NCI-H187 treated with DMSO at 0.1 percent for 48 hours (cell line): ENCODE results near the gene LARP1.
"Not testable (repeated sequence)": the region's sequence is repeated elsewhere in the genome, so short reads cannot be mapped to it uniquely, and the experiment has no call there.

Source experiments
- DNase-seq: peaks from one replicate; lab custom pipeline; 2025; lab: John Stamatoyannopoulos, UW

Gene LARP1

DNA sequence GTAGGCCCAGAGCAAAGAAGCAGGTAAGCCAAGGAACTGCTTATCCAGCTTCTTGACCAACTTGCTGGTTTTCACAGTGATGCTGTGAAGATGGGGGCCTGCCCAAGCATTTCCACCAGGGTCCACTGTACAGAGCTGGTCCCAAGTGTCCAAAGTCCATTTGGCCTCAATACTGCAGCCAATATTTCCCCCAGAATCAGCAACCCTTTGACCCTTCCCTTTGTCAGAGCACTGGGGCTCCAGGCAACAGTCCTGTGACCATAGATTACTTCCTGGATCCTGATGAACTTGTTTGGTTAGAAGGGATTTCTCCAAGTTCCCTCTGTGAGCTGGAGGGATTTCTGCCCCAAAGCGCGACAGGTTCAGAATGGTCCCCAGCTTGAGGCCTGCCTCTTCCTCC is 68.9 kb downstream of the LARP1 start:
- no peak for DNase-seq

DNA sequence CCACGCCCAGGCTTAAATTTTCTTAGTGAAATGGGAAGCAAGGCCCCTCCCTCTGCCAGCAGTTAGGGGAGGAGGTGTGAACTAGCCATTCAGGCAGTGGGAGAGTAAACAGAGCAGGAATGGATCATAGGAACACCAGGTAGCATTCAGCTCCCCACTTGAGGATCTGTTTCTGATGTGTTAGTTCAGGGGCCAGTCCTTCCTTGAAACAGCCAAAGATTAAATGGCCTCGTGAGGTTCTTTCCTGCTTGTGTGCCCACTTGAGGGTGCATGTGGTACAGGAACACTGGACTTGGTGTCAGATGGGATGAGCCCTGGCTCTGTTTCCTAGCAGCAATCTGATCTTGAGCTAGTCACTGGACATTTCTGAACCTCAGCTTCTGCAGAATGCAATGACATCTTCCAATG is 74.0 kb downstream of the LARP1 start:
- DNase-seq, result no peak

DNA sequence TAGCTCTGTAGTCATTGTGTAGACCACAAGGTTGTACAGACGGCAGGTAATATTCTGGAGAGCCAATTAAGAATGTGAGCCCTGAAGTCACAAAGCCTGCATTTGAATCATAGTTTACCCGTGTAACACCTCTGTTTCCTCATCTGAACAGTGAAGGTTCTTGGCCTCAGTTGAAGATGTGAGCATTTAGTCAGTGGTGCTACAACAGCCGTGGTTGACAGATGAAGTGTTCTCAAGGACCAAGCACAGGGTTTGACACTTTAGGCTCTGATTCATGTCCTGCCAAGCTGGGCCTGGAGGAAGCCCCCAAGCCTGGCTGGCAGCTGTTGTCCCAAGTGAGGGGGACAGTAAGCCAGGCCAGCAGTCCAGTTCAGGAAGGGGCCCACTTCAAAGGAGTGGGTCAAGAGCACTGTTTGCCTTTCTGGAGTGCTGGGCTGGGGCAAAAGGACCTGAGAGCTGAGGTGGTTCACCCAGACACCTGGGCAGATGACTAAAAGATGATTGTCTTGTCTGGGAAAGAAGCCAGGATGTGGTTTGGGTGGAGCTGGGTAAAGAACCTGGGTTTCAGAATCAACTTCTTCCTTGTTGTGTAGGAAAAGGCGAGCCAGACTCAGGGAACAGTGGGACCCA is 74.5 kb downstream of the LARP1 start:
- no peak for DNase-seq

DNA sequence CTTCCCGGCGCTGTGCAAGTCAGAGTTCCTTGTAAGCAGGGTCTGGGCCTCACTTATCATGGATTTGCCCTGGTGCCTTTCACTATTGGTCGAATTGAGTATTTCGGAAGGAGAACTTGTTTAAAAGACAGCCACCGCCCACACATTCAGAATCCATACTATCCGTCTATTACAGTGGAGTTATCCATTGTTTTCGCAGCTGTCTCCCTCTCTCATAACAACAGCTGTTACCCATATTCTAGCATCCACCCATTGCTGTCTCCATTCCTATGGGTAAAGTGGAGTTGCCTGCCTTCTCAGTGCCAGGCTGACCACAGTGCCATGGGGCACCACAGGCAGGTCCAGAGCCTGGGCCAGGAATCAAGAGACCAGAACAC is 75.0 kb downstream of the LARP1 start:
- no peak for DNase-seq

DNA sequence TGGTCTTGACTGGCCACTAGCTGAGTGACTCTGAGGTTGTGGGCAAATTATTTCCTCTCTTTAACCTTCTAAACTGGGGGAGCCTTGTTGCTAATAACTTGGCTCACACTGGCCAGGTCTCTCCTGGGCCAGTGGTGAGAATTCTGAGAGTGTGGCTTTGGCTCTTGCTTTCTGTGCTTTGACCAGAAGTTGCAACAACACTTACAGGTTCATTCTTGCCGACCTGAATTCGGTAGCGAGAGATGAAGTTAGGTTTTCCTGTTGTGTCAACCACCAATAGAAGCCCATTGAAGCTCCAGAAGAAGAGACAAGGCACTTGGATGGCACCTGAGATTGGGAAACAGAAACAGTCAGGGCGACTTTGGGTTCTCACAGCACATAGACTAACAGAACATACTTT is 75.4 kb downstream of the LARP1 start:
- no peak for DNase-seq

DNA sequence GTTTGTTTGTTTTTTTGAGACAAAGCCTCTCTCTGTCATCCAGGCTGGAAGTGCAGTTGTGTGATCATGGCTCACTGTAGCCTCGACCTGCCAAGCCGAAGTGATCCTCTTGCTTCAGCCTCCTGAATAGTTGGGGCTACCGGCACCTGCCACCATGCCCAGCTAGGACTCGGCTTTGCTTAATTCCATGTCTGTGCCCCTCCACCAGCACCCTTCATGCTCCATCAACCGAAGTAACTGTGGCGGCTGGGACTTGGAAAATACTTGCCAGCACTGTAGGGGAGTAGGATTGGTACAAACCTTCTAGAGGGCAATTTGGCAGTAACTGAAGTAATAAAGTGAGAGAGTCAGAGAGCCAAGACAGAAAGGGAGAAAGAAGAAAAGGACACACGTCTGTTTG is 76.3 kb downstream of the LARP1 start:
- DNase-seq, result no peak

DNA sequence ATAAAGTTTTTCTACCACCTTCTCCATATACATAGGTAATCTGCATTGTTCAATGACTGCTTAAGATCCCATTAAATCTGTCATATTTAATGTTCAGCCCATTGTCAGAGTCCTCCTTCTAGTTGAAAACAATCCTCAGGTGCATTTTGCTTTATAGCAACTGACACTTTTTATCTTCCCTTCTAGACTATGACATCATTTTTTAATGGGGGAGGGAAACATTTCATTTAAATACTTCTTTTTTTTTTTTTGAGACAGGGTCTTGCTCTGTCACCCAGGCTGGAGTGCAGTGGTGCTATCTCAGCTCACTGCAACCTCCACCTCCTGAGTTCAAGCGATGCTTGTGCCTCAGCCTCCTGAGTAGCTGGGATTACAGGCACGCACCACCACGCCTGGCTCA is 77.6 kb downstream of the LARP1 start:
- DNase-seq, result not testable (repeated sequence)

DNA sequence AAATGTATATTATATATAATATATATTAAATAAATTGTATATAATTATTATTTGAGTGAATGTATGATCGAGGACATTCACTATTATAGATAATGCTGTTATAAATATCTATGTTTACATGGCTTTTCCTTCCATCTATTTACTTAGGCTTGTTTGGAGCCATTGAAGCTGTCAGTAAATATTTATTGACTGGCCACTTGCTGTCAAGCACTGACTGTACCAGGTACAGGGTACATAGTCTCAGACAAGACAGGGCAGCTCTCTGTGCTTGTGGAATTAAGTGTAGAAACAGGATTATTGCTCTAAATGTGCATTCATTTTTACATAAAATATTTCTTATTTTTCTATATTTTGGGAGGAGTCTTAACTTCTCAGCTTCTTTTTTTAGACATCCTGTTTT is 78.9 kb downstream of the LARP1 start:
- no peak for DNase-seq

DNA sequence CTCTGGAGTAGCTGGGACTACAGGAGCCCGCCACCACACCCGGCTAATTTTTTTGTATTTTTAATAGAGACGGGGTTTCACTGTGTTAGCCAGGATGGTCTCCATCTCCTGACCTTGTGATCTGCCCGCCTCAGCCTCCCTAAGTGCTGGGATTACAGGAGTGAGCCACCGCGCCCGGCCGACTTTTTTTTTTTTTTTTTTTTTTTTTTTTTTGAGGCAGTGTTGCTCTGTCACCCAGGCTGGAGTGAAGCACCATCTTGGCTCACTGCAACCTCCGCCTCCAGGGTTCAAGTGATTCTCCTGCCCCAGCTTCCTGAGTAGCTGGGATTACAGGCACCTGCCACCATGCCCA is 80.5 kb downstream of the LARP1 start:
- DNase-seq, result not testable (repeated sequence)

DNA sequence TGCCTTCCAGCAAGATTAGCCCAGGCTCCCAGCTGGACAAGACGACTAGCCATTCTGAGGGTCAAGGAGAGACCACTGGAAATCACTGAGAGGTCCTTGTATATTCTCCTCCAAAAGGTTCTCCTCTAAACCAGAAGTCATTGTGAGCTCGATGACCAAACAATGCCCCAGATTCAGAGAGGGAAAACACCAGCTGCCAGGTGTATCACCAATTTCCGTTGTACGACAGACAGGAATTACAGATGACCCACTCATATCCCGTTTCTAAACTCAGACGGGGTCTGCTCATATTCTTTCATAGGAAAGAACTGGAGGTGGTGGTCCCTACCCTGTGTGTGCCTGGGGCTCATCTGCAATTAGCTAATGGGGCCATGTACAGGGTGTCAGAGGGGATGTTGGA is 81.0 kb downstream of the LARP1 start:
- no peak for DNase-seq

DNA sequence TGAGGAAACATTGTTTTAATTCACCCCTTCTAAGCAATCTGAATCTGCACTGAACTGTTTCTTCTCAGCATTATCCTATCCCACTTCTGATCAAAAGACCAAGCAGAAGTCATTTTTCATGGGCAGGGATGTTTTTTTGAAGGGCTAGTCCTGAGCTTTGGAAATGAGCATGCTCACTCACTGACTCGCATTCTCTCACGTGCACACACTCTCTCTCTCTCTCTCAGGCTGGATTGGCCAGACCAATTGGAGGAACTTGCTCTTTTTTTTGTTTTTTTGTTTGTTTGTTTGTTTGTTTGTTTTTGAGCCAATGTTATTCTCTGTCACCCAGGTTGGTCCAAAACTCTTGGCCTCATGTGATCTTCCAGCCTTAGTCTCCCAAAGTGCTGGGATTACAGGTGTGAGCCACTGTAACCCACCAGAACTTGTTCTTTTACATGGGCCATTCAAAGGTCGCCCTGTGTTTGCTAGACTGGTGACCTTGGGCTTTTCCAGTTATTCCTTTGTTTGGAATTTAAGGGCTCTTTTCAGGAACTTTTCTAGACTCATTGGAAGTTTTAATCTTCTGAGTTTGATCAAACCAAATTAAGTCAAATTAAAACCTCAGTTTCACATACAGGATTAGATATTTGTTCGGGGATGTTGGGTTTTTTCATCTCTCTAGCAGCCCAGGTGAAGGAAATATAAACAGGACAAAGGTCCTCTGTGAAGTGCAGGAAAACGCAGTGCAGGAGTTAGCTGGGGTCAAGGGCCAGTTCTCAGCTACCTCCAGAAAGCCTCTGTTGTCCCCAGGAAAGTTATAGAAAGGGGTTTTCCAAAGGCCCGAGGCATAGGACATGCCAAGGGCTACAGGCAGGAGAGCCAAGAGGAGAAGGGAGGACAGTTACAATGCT is 82.1 kb downstream of the LARP1 start:
- DNase-seq, result no peak

DNA sequence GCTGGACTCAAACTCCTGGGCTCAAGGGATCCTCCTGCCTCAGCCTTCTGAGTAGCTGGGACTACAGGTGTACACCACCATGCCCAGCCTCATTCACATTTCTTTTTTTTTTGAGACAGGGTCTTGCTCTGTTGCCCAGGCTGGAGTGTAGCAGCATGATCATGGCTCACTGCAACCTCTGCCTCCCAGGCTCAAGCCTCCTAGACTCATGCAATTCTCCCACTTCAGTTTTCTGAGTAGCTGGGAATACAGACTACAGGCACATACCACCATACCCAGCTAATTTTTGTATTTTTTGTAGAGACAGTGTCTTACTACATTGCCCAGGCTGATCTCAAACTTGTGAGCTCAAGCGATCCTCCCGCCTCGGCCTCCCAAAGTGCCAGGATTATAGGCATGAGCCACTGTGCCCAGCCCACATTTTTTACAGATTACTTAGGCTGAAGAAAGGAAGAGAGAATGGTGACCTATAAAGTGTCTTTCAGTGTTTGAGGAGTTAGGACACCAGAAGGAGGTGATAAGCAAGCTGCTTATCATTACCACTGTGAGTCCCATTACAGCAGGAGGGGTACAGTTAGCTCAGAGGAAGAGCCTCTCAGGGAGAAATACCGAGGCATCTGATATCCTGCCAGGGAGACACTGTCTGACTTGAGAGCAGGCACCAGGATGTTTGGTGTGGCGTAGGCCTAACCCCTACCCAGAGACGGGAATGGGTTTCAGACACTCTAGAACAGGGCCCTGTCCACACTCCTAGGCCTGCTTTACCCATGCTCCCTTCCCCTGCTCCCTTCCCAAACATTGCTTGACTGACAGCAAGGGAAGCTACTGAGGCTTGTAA is 85.5 kb downstream of the LARP1 start:
- DNase-seq, result no peak

DNA sequence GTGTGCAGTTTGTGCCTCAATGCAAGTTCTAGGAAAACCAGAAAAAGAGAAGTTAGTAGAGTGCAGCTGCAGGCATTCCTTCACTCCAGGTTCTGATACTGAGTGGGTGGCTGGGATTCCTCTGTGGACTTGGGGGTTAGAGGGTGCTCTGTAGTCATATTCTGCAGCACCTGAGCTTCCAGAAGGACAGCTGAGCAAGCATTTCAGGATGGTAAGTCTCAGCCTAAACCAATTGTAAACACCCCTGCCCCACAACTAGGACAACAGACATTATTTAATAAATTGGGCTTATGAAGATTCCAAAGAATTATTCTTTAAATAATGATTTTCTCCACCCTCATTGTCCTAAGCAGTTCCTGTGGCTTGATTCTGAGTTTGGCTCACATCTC is 86.1 kb downstream of the LARP1 start:
- no peak for DNase-seq

DNA sequence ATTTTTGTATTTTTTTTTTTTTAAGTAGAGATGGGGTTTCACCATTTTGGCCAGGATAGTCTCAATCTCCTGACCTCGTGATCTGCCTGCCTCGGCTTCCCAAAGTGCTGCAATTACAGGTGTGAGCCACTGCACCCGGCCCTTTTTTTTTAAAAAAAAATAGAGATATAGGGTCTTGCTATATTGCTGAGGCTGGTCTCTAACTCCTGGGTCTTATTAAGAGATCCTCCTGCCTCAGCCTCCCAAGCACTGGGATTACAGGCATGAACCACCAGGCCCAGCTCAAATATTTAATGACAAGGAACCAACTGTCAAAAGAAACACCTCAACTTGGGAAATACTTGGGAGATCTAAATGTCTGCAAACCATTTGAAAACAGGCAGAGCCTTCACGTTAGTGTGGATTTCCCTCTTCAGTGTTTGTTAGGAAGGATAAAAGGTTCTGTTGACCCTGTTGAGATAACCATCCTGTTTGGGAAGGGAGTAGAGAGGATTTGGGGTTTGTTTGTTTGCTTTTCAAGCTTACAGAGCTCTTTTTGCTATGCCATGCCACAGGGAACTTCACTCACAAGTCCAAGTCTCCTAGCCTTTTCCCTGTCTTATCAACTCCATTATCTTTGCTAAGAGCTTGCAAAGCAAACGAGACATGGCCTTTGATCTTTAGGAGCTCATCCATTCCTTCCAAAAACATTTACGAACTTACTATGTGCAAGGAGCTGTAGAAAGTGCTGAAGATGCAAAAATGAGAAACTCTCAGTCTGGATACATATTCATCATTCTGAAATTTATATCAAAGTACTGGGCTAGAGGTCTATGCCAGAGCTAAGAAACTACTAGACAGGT is 87.7 kb downstream of the LARP1 start:
- no peak for DNase-seq

DNA sequence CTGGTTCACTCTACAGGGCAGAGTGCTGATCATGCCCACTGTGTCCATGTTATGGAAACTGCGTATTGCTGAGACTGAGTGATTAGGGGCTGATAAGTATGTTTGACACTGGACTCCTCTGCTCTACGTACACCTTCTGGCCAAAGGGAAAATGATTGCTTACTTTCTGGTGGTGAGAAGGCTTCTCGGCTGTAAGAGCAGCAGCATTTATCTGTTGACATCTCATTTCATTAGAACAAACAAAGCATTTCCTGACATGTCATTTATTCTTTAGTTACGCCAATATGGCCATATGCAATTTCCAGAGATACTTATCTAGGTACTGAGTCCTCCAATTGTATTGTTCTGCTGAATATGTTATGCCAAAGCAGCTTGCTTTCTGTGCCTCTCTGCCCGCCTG is 89.6 kb downstream of the LARP1 start:
- DNase-seq, result no peak

DNA sequence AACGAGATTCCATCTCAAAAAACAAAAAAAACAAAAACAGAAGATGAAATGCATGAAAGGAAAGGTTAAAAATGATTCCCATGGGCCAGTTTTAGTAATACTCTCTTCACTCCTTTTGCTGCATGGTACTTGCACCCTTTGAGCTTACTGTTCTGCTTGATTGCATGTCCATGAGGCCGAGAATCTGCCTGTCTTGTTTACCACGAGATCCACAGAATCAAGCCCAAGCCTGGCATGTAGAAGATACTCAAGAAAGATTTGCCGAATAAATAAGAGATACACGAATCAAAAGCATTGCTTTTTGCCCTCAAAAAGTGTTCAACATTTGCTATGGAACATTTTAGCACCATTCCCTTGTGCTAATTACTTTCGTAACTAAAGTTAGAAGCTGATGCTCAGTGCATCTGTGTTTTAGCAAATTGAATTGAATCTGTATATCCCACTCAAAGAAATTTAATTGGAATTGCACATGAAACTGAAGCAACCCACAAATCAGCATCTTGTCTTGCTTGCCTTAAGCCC is 94.1 kb downstream of the LARP1 start:
- DNase-seq, result no peak

DNA sequence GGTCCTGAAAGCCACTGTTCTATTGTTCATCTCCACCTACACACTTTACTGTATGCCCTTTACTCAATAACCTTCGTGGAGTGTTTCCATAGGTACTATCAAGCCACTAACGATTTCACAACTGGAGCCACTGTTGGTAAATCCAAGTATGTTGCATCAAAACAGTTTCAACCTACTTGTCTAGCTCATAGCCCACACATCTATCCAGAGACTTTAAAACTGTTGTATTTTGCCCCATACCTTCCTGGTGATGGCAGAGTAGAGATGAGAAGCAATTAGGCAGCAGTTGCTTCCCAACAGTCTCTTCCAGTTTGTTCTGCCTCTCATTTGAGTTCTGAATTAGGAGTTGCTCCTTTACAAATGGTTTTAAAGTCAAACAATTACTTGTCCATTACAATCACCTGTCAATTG is 94.6 kb downstream of the LARP1 start:
- no peak for DNase-seq

DNA sequence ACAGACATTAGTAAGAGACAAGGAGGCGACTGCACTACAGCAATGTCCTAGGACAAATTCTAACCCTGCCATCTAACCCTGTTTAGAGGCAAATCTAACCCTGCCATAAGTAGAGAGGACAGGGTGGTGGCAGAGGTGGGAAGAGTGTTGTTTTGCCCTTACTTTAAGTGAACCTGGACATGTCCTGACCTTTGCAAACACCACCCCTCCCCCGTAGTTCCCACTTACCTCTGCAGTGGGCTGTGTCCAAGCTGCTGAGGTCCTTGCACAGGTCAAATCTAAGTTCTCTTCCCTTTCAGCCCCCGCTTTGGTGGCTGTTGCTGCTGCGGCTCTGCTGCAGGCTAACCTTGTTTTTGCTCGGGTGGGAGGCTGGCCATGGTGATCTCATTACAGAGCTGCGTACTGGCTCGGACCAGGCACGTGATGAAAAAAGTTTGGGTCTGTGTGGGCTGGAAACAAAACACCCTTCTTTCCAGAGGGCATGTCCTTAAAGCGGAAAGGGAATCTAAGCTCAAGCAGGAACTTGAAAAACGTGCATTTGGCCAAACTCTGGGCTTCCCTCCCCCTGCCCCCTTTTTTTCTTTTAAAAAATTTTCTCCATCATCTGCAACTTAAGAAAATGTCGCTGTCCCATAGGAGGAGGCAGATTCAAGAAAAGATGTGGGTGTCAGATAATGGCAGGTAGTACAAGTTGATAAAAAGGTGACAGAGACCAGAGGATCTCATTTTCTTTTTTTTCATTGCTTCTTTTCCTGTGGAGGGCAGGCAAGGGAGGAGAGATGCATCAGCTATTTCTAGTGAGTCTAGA is 95.3 kb downstream of the LARP1 start, which contains the start of gene FAXDC2:
Gene FAXDC2 (minus strand): TSS at position 349 of the 808 bp plus-strand sequence. CDS start 12,425 bp downstream, outside the sequence.
- DNase-seq, result no peak

DNA sequence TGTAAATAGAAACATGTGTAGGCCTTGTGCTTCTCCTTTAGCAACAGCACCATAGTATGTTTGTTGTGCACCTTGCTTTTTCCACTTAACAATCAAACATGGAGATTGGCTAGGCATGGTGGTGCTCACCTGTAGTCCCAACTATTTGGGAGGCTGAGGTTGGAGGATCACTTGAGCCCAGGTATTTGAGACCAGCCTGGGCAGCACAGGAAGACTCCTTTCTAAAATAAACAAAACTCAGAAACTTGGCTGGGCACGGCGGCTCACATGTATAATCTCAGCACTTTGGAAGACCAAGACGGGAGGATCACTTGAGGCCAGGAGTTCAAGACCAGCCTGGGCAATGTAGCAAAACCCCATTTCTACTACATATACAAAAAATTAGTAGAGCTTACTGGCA is 96.2 kb downstream of the LARP1 start:
- no peak for DNase-seq

DNA sequence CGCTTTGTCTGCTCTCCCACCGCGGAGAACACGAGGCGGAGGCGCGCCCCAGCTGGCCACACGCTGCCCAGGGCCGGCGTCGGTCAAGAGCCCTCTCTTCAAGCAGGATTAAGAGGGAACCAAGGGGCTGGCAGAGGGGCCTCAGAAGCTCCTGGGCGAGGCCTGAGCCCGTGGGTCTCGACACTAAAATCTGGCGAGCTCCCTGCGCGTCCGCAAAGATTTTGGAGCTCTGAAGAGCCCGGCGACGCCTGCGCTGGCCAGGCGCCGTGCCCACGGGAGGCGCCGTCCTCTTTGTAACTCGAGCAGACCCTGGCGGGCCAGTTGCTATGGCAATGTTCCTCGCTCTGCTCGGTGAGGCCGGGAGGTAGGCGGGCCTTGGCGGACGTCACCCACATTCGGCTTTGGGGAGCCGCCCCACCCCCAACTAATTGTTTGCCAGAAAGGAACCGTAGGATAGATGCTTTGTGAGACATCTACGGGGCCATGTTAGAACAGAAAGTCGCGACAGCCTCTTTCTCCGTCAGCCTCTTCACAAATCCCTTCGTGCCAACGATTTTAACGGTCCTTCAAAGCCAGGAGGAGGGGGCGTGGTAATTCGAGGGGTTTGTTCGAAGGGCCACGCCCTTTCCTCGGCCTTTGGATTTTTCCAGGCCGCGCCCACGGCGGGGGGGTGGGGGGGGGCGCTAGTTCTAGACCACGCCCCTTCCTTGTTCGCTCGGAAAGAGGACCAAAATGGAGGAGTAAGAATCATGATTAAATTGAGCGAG is 102.5 kb downstream of the LARP1 start:
- peak; percentile 89 for DNase-seq
